B cell (primary cell): Measurements from ENCODE around the gene OSTF1. TPM values are rescaled to one million over a fixed set of nuclear protein-coding genes. Genes with fewer than 3 reads are reported as not detected.

ENCODE experiments used
- ATAC-seq: fragments of 200-7000 bp; cut with Tn5 transposase; one replicate; pipeline ENCODE4 v1.10.0; 2021; ENCODE audit warnings: low read depth, mild to moderate bottlenecking, moderate number of reproducible peaks, moderate library complexity
- CTCF ChIA-PET: fragments of 350-600 bp; sonication (Branson Sonifier 250); formaldehyde crosslinking; loops from one replicate; lab custom pipeline; 2021; ENCODE audit warnings: antibody characterized with exemption, inconsistent platforms; lab: Charles Lee
- POLR2A ChIA-PET: fragments of 350-600 bp; sonication (Branson Sonifier 250); formaldehyde crosslinking; loops from one replicate; lab custom pipeline; 2021; ENCODE audit warnings: antibody characterized with exemption; lab: Charles Lee
- DNase-seq: peaks from one replicate; pipeline ENCODE4 v3.0.0; 2013
- H2AFZ ChIP-seq: 2 replicates; pipeline ENCODE4 v1.6.1; 2012; ENCODE audit warnings: mild to moderate bottlenecking, low read depth, low read length; ENCODE audit not compliant: insufficient read depth, poor library complexity, severe bottlenecking
- H3K27ac ChIP-seq, 2 donors: 1 replicate in 1 of 2; 2 replicates in 1 of 2; pipeline ENCODE4 v1.5.1; 2012 to 2013; ENCODE audit warnings: low read length in 2 of 2, mild to moderate bottlenecking in 2 of 2, moderate library complexity in 1 of 2
- H3K27me3 ChIP-seq, 4 experiments: fragments of 200-600 bp in 1 of 4; sonication (generic) in 1 of 4; replicated peaks in 1 of 4; 1 replicate in 2 of 4; 2 replicates in 2 of 4; pipeline versions ENCODE4 v1.6.1 to v1.7.0; 2013 to 2016; ENCODE audit warnings: low read length in 3 of 4, mild to moderate bottlenecking in 2 of 4, mixed read lengths in 1 of 4, moderate library complexity in 1 of 4; ENCODE audit not compliant: insufficient read depth in 4 of 4, control insufficient read depth in 3 of 4; ENCODE audit errors: control extremely low read depth in 1 of 4
- H3K36me3 ChIP-seq, 2 experiments: replicated peaks in 1 of 2; 1 replicate in 1 of 2; 2 replicates in 1 of 2; pipeline versions ENCODE4 v1.6.1 to v1.7.1; 2013; ENCODE audit warnings: low read length in 1 of 2; ENCODE audit not compliant: insufficient read depth in 2 of 2, control insufficient read depth in 1 of 2; ENCODE audit errors: control extremely low read depth in 1 of 2, extremely low read depth in 1 of 2
- H3K4me1 ChIP-seq, 2 donors: fragments of 200-600 bp in 1 of 2; sonication (generic) in 1 of 2; 1 replicate in 1 of 2; 2 replicates in 1 of 2; pipeline versions ENCODE4 v1.5.1 to v1.6.1; 2013 to 2017; ENCODE audit warnings: low read length in 2 of 2; ENCODE audit not compliant: control insufficient read depth in 2 of 2, insufficient read depth in 2 of 2
- H3K4me2 ChIP-seq: replicated peaks from 2 replicates; pipeline ENCODE3; 2012; ENCODE audit warnings: mild to moderate bottlenecking, low read depth, low read length; ENCODE audit not compliant: poor library complexity, severe bottlenecking
- H3K4me3 ChIP-seq, 5 experiments: fragments of 200-600 bp in 1 of 5; sonication (generic) in 1 of 5; 1 replicate in 3 of 5; 2 replicates in 2 of 5; pipeline versions ENCODE4 v1.5.1 to v1.7.0; 2011 to 2016; ENCODE audit warnings: low read length in 4 of 5, mild to moderate bottlenecking in 4 of 5, low read depth in 2 of 5, control low read depth in 1 of 5, moderate library complexity in 1 of 5; ENCODE audit not compliant: insufficient read depth in 1 of 5; ENCODE audit errors: control extremely low read depth in 1 of 5, extremely low read depth in 1 of 5
- H3K79me2 ChIP-seq: fragments of 200-600 bp; sonication (generic); one replicate; pipeline ENCODE4 v1.6.0; 2016; ENCODE audit warnings: low read length; ENCODE audit not compliant: control insufficient read depth, insufficient read depth
- H3K9ac ChIP-seq: fragments of 200-600 bp; sonication (generic); 2 replicates; pipeline ENCODE4 v1.6.1; 2017; ENCODE audit warnings: mild to moderate bottlenecking, low read length, moderate library complexity
- H3K9me3 ChIP-seq, 3 donors: one replicate each; pipeline versions ENCODE4 v1.6.1 to v1.7.1; 2013; ENCODE audit warnings: low read length in 2 of 3; ENCODE audit not compliant: control insufficient read depth in 2 of 3, insufficient read depth in 1 of 3; ENCODE audit errors: control extremely low read depth in 1 of 3
- H4K20me1 ChIP-seq: 2 replicates; pipeline ENCODE4 v1.6.0; 2012; ENCODE audit warnings: mild to moderate bottlenecking, low read length; ENCODE audit not compliant: insufficient read depth, control insufficient read depth, poor library complexity, severe bottlenecking
- H3K27ac Mint-ChIP-seq: one replicate; pipeline ENCODE4 v1.8.0; 2021; ENCODE audit warnings: mixed read lengths
- H3K27me3 Mint-ChIP-seq: one replicate; pipeline ENCODE4 v1.8.0; 2021; ENCODE audit warnings: mixed read lengths
- H3K4me1 Mint-ChIP-seq: one replicate; pipeline ENCODE4 v1.8.0; 2021; ENCODE audit warnings: mixed read lengths
- H3K4me3 Mint-ChIP-seq: one replicate; pipeline ENCODE4 v1.8.0; 2021; ENCODE audit warnings: mixed read lengths
- H3K9me3 Mint-ChIP-seq: one replicate; pipeline ENCODE4 v1.8.0; 2022; ENCODE audit warnings: mixed read lengths; ENCODE audit not compliant: insufficient read depth
- EZH2 ChIP-seq: IDR thresholded peaks from 2 replicates; pipeline ENCODE4 v1.6.1; 2012; ENCODE audit warnings: borderline replicate concordance, low read depth, mild to moderate bottlenecking, moderate library complexity, low read length; ENCODE audit not compliant: insufficient read depth, poor library complexity, severe bottlenecking
- WGBS: methylation state at CpG from one replicate; pipeline ENCODE4 v1.1.5; 2013; ENCODE audit warnings: missing lambda C conversion rate; ENCODE audit not compliant: insufficient coverage; 5-methylcytosine and 5-hydroxymethylcytosine counted together
- intact Hi-C: fragments of 100-400 bp; cut with micrococcal nuclease; formaldehyde crosslinking; loops from one replicate; pipeline ENCODE4 v1.10.0; 2022
- polyA plus RNA-seq: library from polyadenylated mRNA; depleted of rRNA; stranded (reverse); fragments of >200 nt; gene quantifications from 2 replicates; pipeline ENCODE4 v1.2.3, GENCODE V29; 2012
- total RNA-seq, 2 donors: library from RNA; stranded (reverse); fragments of 120-200 nt in 1 of 2; gene quantifications; 1 replicate in 1 of 2; 2 replicates in 1 of 2; pipeline versions ENCODE4 v1.2.3 to v1.2.4, GENCODE V29; 2013 to 2022
- TF ChIP-seq, protein P1 (sequence below): fragments of 200-600 bp; IDR thresholded peaks from one replicate; pipeline ENCODE4 v1.8.0; 2022; ENCODE audit warnings: antibody characterized with exemption, mild to moderate bottlenecking

OSTF1 gene
- total and polyA plus RNA-seq, 2 donors (not counting 1 experiment from before 2014, with no cell fraction given): 33.8 to 62.0 TPM

DNA sequence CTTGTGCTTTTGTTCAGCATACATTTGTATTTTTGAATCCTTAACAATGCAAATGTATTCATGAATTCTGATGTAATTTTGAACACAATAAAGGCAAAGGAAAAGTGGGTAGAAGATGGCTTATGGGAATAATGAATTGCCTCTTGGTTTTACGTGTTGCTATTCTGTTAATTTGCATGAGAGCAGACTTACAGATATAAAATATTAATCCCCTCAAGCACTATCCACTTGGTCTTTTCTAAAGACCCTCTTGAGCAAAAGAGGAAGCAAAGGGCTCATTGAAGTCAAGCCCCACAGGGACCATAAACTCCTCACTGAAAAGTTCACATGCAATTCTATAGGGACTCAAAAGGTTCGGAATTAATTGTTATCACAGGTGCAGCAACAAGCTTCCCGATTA is 51.9 kb downstream of the OSTF1 start:
- Mint-ChIP-seq H3K27ac (no peak overlapping the region), H3K4me1 (peaks cover 7% of the 10 kb centered on the region), H3K4me3 (no peak overlapping the region), H3K27me3 (no peaks in the 10 kb centered on the region), H3K9me3 (peaks cover 4% of the 10 kb centered on the region)
- CTCF ChIA-PET: no interaction called here
- no peak overlapping the region for H3K27ac ChIP-seq
- H3K79me2 ChIP-seq: peaks cover 6% of the 10 kb centered on the region
- intact Hi-C loops: no loop called here
- peaks cover 0 to 5% (median 4%) of the 10 kb centered on the region in 3 donors for H3K9me3 ChIP-seq
- peaks cover 5 to 85% of the 10 kb centered on the region in 2 experiments for H3K36me3 ChIP-seq
- H3K4me3 ChIP-seq: no peak overlapping the region
- no CpG with 5 or more reads among the region's 3 CpGs for WGBS
- POLR2A ChIA-PET: no interaction called here
- TF ChIP-seq, protein P1, sequence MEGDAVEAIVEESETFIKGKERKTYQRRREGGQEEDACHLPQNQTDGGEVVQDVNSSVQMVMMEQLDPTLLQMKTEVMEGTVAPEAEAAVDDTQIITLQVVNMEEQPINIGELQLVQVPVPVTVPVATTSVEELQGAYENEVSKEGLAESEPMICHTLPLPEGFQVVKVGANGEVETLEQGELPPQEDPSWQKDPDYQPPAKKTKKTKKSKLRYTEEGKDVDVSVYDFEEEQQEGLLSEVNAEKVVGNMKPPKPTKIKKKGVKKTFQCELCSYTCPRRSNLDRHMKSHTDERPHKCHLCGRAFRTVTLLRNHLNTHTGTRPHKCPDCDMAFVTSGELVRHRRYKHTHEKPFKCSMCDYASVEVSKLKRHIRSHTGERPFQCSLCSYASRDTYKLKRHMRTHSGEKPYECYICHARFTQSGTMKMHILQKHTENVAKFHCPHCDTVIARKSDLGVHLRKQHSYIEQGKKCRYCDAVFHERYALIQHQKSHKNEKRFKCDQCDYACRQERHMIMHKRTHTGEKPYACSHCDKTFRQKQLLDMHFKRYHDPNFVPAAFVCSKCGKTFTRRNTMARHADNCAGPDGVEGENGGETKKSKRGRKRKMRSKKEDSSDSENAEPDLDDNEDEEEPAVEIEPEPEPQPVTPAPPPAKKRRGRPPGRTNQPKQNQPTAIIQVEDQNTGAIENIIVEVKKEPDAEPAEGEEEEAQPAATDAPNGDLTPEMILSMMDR: no peak
- TF ChIP-seq EZH2: no peak
- no peak overlapping the region for H2AFZ ChIP-seq
- H3K4me1 ChIP-seq: peaks cover 5 to 8% of the 10 kb centered on the region in 2 donors
- no peak for DNase-seq
- H4K20me1 ChIP-seq: peaks cover 19% of the 10 kb centered on the region
- H3K4me2 ChIP-seq: no peak overlapping the region
- H3K9ac ChIP-seq: no peak overlapping the region
- H3K27me3 ChIP-seq: no peaks in the 10 kb centered on the region
- ATAC-seq: no peak

DNA sequence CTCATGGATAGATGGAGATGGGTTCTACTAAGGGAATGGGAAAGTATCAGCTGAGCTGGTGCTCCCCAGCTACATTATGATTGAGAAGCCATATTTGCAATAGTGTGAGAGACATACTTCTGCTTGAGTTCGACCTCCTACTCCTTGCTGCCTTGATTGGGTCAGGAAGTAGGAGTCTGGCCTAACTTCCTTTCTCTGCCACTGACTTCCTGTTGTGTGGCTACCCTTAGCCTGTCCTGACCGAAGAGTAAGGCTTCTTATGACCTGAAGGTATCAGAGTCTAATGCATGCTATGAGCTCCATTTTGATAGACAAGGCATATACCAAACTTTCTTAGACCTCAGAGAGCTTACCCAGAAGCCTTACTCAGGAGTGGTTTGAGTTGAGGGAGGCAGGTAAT is 53.9 kb downstream of the OSTF1 start:
- CTCF ChIA-PET: no interaction called here

More for the DNA sequence above, 53.9 kb downstream of the OSTF1 start:
- ATAC-seq (no peak), DNase-seq (no peak)
- Mint-ChIP-seq H3K4me1 (peaks cover 18% of the 10 kb centered on the region), H3K27ac (no peak overlapping the region), H3K9me3 (peaks cover 4% of the 10 kb centered on the region), H3K27me3 (no peaks in the 10 kb centered on the region), H3K4me3 (no peak overlapping the region)
- Histone ChIP-seq H3K4me3 (no peak overlapping the region), H3K9me3 (peaks cover 0 to 5% (median 4%) of the 10 kb centered on the region in 3 donors), H3K36me3 (peaks cover 5 to 79% of the 10 kb centered on the region in 2 experiments), H4K20me1 (peaks cover 5% of the 10 kb centered on the region), H3K27me3 (no peaks in the 10 kb centered on the region), H3K27ac (no peak overlapping the region), H2AFZ (no peak overlapping the region), H3K4me1 (peaks cover 6 to 8% of the 10 kb centered on the region in 2 donors), H3K4me2 (no peak overlapping the region), H3K9ac (no peak overlapping the region), H3K79me2 (no peaks in the 10 kb centered on the region)
- TF ChIP-seq, protein P1: no peak
- no peak for TF ChIP-seq EZH2
- POLR2A ChIA-PET: no interaction called here
- intact Hi-C loops: no loop called here
- no CpG with 5 or more reads among the region's 2 CpGs for WGBS
